ENCODE data around the gene CAMSAP1.

The CAMSAP1 gene

GRCh38 chr9:135887585-135888050 lies 19.7 kb downstream of the CAMSAP1 start:
- no peak for TF ChIP-seq CSRNP3 (CRISPR knock-in tag; IDR thresholded peaks at IDR 0.05)
- no peak for TF ChIP-seq ZNF8 (CRISPR knock-in tag; IDR thresholded peaks at IDR 0.05)
- no peak for TF ChIP-seq ISL1 (CRISPR knock-in tag; IDR thresholded peaks at IDR 0.05)
- no peak for TF ChIP-seq ZC3H10 (CRISPR knock-in tag; IDR thresholded peaks at IDR 0.05)
- TF ChIP-seq OSR1 (CRISPR knock-in tag; IDR thresholded peaks at IDR 0.05), result no peak
- ATAC-seq, result peak; percentile 6

DNA sequence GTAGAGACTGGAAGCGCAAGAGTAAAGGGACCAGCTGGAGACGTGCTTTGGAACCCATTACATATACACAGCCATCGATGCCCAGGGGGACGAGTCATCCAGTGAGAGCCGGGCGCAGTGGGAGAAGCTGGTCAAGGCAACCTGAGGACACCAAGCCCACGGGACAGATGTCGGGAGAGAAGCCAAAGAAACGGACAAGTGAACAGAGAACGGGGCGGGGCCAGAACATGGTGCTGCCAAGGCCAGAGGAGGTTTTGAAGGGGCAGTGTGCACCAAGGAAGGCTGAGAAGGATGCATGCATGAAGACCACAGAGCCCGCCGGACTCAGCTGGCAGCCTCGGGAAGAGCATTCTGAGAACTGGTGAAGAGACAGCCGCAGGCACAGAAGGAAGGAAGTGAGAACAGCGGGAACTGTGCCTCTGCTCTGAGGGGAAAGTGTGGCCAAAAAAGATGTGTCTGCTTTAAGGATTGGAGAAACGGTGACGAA lies 20.3 kb downstream of the CAMSAP1 start:
- ATAC-seq, result peak; percentile 35
- TF ChIP-seq TOX (CRISPR knock-in tag; IDR thresholded peaks at IDR 0.05; ENCODE audit: borderline replicate concordance) (no peak), OSR1 (CRISPR knock-in tag; IDR thresholded peaks at IDR 0.05) (no peak), CSDC2 (CRISPR knock-in tag; IDR thresholded peaks at IDR 0.05) (no peak), GLIS3 (CRISPR knock-in tag; IDR thresholded peaks at IDR 0.05) (no peak), ARNTL (CRISPR knock-in tag; IDR thresholded peaks at IDR 0.05; ENCODE audit: borderline replicate concordance, low read depth) (no peak), SNAI2 (CRISPR knock-in tag; IDR thresholded peaks at IDR 0.05) (no peak), ZFP3 (CRISPR knock-in tag; IDR thresholded peaks at IDR 0.05) (no peak), ZC3H10 (CRISPR knock-in tag; IDR thresholded peaks at IDR 0.05) (no peak), ESRRG (CRISPR knock-in tag; IDR thresholded peaks at IDR 0.05) (no peak), PPARA (CRISPR knock-in tag; IDR thresholded peaks at IDR 0.05; ENCODE audit: borderline replicate concordance) (no peak), BACH2 (CRISPR knock-in tag; IDR thresholded peaks at IDR 0.05; ENCODE audit: borderline replicate concordance) (no peak), ZNF565 (CRISPR knock-in tag; conservative IDR thresholded peaks at IDR 0.05; ENCODE audit: low read depth) (no peak)
- TF ChIP-seq, protein P1, sequence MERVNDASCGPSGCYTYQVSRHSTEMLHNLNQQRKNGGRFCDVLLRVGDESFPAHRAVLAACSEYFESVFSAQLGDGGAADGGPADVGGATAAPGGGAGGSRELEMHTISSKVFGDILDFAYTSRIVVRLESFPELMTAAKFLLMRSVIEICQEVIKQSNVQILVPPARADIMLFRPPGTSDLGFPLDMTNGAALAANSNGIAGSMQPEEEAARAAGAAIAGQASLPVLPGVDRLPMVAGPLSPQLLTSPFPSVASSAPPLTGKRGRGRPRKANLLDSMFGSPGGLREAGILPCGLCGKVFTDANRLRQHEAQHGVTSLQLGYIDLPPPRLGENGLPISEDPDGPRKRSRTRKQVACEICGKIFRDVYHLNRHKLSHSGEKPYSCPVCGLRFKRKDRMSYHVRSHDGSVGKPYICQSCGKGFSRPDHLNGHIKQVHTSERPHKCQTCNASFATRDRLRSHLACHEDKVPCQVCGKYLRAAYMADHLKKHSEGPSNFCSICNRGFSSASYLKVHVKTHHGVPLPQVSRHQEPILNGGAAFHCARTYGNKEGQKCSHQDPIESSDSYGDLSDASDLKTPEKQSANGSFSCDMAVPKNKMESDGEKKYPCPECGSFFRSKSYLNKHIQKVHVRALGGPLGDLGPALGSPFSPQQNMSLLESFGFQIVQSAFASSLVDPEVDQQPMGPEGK (CRISPR knock-in tag; IDR thresholded peaks at IDR 0.05; ENCODE audit: borderline replicate concordance), result no peak
- TF ChIP-seq, protein P2, sequence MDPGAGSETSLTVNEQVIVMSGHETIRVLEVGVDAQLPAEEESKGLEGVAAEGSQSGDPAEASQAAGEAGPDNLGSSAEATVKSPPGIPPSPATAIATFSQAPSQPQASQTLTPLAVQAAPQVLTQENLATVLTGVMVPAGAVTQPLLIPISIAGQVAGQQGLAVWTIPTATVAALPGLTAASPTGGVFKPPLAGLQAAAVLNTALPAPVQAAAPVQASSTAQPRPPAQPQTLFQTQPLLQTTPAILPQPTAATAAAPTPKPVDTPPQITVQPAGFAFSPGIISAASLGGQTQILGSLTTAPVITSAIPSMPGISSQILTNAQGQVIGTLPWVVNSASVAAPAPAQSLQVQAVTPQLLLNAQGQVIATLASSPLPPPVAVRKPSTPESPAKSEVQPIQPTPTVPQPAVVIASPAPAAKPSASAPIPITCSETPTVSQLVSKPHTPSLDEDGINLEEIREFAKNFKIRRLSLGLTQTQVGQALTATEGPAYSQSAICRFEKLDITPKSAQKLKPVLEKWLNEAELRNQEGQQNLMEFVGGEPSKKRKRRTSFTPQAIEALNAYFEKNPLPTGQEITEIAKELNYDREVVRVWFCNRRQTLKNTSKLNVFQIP (CRISPR knock-in tag; IDR thresholded peaks at IDR 0.05; ENCODE audit: borderline replicate concordance, low read depth), result no peak

- TF ChIP-seq ESRRG (CRISPR knock-in tag; IDR thresholded peaks at IDR 0.05) (no peak), ZFP3 (CRISPR knock-in tag; IDR thresholded peaks at IDR 0.05) (no peak), ZNF8 (CRISPR knock-in tag; IDR thresholded peaks at IDR 0.05) (no peak), ZFP30 (CRISPR knock-in tag; IDR thresholded peaks at IDR 0.05) (no peak), CSRNP3 (CRISPR knock-in tag; IDR thresholded peaks at IDR 0.05) (no peak), ZNF565 (CRISPR knock-in tag; conservative IDR thresholded peaks at IDR 0.05; ENCODE audit: low read depth) (no peak), ARNTL (CRISPR knock-in tag; IDR thresholded peaks at IDR 0.05; ENCODE audit: borderline replicate concordance, low read depth) (no peak), TCF4 (CRISPR knock-in tag; IDR thresholded peaks at IDR 0.05; ENCODE audit: borderline replicate concordance) (no peak), SNAI2 (CRISPR knock-in tag; IDR thresholded peaks at IDR 0.05) (no peak), BACH2 (CRISPR knock-in tag; IDR thresholded peaks at IDR 0.05; ENCODE audit: borderline replicate concordance) (no peak), TOX (CRISPR knock-in tag; IDR thresholded peaks at IDR 0.05; ENCODE audit: borderline replicate concordance) (no peak), ZNF70 (CRISPR knock-in tag; IDR thresholded peaks at IDR 0.05) (no peak), ZC3H10 (CRISPR knock-in tag; IDR thresholded peaks at IDR 0.05) (no peak)
- TF ChIP-seq, protein P3, sequence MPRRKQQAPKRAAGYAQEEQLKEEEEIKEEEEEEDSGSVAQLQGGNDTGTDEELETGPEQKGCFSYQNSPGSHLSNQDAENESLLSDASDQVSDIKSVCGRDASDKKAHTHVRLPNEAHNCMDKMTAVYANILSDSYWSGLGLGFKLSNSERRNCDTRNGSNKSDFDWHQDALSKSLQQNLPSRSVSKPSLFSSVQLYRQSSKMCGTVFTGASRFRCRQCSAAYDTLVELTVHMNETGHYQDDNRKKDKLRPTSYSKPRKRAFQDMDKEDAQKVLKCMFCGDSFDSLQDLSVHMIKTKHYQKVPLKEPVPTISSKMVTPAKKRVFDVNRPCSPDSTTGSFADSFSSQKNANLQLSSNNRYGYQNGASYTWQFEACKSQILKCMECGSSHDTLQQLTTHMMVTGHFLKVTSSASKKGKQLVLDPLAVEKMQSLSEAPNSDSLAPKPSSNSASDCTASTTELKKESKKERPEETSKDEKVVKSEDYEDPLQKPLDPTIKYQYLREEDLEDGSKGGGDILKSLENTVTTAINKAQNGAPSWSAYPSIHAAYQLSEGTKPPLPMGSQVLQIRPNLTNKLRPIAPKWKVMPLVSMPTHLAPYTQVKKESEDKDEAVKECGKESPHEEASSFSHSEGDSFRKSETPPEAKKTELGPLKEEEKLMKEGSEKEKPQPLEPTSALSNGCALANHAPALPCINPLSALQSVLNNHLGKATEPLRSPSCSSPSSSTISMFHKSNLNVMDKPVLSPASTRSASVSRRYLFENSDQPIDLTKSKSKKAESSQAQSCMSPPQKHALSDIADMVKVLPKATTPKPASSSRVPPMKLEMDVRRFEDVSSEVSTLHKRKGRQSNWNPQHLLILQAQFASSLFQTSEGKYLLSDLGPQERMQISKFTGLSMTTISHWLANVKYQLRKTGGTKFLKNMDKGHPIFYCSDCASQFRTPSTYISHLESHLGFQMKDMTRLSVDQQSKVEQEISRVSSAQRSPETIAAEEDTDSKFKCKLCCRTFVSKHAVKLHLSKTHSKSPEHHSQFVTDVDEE (CRISPR knock-in tag; IDR thresholded peaks at IDR 0.05), result no peak
- TF ChIP-seq, protein P4, sequence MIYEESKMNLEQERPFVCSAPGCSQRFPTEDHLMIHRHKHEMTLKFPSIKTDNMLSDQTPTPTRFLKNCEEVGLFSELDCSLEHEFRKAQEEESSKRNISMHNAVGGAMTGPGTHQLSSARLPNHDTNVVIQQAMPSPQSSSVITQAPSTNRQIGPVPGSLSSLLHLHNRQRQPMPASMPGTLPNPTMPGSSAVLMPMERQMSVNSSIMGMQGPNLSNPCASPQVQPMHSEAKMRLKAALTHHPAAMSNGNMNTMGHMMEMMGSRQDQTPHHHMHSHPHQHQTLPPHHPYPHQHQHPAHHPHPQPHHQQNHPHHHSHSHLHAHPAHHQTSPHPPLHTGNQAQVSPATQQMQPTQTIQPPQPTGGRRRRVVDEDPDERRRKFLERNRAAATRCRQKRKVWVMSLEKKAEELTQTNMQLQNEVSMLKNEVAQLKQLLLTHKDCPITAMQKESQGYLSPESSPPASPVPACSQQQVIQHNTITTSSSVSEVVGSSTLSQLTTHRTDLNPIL (CRISPR knock-in tag; IDR thresholded peaks at IDR 0.05; ENCODE audit: low read depth), result no peak
- ATAC-seq, result no peak
These were observed 21.0 kb downstream of the CAMSAP1 start for GRCh38 chr9:135886147-135886981.

All from SK-N-SH treated with all-trans-retinoic acid at 6 μM for 48 hours (cell line).